Loucy (cell line): ENCODE results near the gene KRT8.

Source experiments
- H2AFZ ChIP-seq: fragments of 200-600 bp; sonication (generic); 2 replicates; pipeline ENCODE4 v1.6.0; 2016; ENCODE audit warnings: antibody characterized with exemption, mild to moderate bottlenecking, low read length, moderate library complexity
- H3F3A ChIP-seq: fragments of 200-600 bp; 2 replicates; pipeline ENCODE4 v1.6.0; 2016; ENCODE audit warnings: antibody characterized with exemption, low read depth, mild to moderate bottlenecking
- H3K27me3 ChIP-seq: fragments of 200-600 bp; sonication (generic); 2 replicates; pipeline ENCODE4 v1.6.1; 2014; ENCODE audit warnings: low read length, mild to moderate bottlenecking; ENCODE audit not compliant: insufficient read depth, poor library complexity, severe bottlenecking
- H3K36me3 ChIP-seq: fragments of 200-600 bp; sonication (generic); 2 replicates; pipeline ENCODE4 v1.6.1; 2016; ENCODE audit warnings: low read length; ENCODE audit not compliant: insufficient read depth
- H3K4me1 ChIP-seq: fragments of 200-600 bp; sonication (generic); 2 replicates; pipeline ENCODE4 v1.5.1; 2014; ENCODE audit warnings: low read length, mild to moderate bottlenecking; ENCODE audit not compliant: insufficient read depth, poor library complexity, severe bottlenecking
- H3K4me2 ChIP-seq: fragments of 200-600 bp; sonication (generic); 2 replicates; pipeline ENCODE4 v1.6.0; 2014; ENCODE audit warnings: antibody characterized with exemption, low read length, low read depth, mild to moderate bottlenecking; ENCODE audit not compliant: poor library complexity, severe bottlenecking
- H3K4me3 ChIP-seq: fragments of 200-600 bp; sonication (generic); 2 replicates; pipeline ENCODE4 v1.5.1; 2014; ENCODE audit warnings: low read length, mild to moderate bottlenecking, mixed read lengths; ENCODE audit not compliant: poor library complexity, severe bottlenecking
- H3K79me2 ChIP-seq: fragments of 200-600 bp; sonication (generic); 2 replicates; pipeline ENCODE4 v1.6.1; 2014; ENCODE audit warnings: low read length; ENCODE audit not compliant: insufficient read depth
- H3K9ac ChIP-seq: fragments of 200-600 bp; sonication (generic); 2 replicates; pipeline ENCODE4 v1.6.0; 2014; ENCODE audit warnings: mild to moderate bottlenecking, low read depth, low read length, moderate library complexity; ENCODE audit not compliant: poor library complexity, severe bottlenecking
- H3K9me2 ChIP-seq: fragments of 200-600 bp; sonication (generic); replicated peaks from 2 replicates; pipeline ENCODE4 v1.6.1; 2016; ENCODE audit warnings: low read depth, low read length, mixed read lengths
- H3K9me3 ChIP-seq: fragments of 200-600 bp; sonication (generic); 2 replicates; pipeline ENCODE4 v1.6.1; 2014; ENCODE audit warnings: mild to moderate bottlenecking, antibody characterized with exemption, low read length, low read depth; ENCODE audit not compliant: insufficient read depth
- H4K20me1 ChIP-seq: fragments of 200-600 bp; sonication (generic); 2 replicates; pipeline ENCODE4 v1.6.0; 2014; ENCODE audit warnings: antibody characterized with exemption, low read length, mild to moderate bottlenecking; ENCODE audit not compliant: insufficient read depth, poor library complexity, severe bottlenecking
- CTCF ChIP-seq: fragments of 200-600 bp; sonication (generic); conservative IDR thresholded peaks from 2 replicates; pipeline ENCODE4 v1.5.1; 2014; ENCODE audit warnings: mild to moderate bottlenecking, antibody characterized with exemption, low read length
- EZH2phosphoT487 ChIP-seq: fragments of 200-600 bp; IDR thresholded peaks from 2 replicates; pipeline ENCODE4 v1.6.1; 2018; ENCODE audit warnings: antibody characterized with exemption, mild to moderate bottlenecking, moderate library complexity, borderline replicate concordance

KRT8 gene

GRCh38 chr12:52850681-52851080, 54.2 kb downstream of the KRT8 start:
- Histone ChIP-seq H3K36me3 (no peaks in the 10 kb centered on the region), H3K9me2 (no peaks in the 10 kb centered on the region), H3K4me2 (no peak overlapping the region), H3F3A (no peaks in the 10 kb centered on the region), H3K27me3 (no peaks in the 10 kb centered on the region), H4K20me1 (no peaks in the 10 kb centered on the region), H3K79me2 (no peaks in the 10 kb centered on the region), H3K9me3 (no peaks in the 10 kb centered on the region), H3K9ac (no peak overlapping the region), H3K4me3 (no peak overlapping the region), H3K4me1 (no peaks in the 10 kb centered on the region), H2AFZ (no peak overlapping the region)
- TF ChIP-seq EZH2phosphoT487 (no peak), CTCF (no peak)

GRCh38 chr12:52849511-52849910, 55.4 kb downstream of the KRT8 start:
- TF ChIP-seq CTCF (no peak), EZH2phosphoT487 (no peak)
- Histone ChIP-seq H4K20me1 (no peaks in the 10 kb centered on the region), H3K9me3 (no peaks in the 10 kb centered on the region), H3K4me2 (no peak overlapping the region), H3K79me2 (no peaks in the 10 kb centered on the region), H3K9ac (no peak overlapping the region), H2AFZ (no peak overlapping the region), H3K36me3 (no peaks in the 10 kb centered on the region), H3K4me3 (no peak overlapping the region), H3K27me3 (no peaks in the 10 kb centered on the region), H3F3A (no peaks in the 10 kb centered on the region), H3K9me2 (no peaks in the 10 kb centered on the region), H3K4me1 (no peaks in the 10 kb centered on the region)

- Histone ChIP-seq H3K27me3 (no peaks in the 10 kb centered on the region), H3K9me2 (no peaks in the 10 kb centered on the region), H3K4me2 (no peak within 1 kb of the TSS), H3K4me3 (no peak within 1 kb of the TSS), H2AFZ (no peak within 1 kb of the TSS), H3F3A (no peaks in the 10 kb centered on the region), H3K9ac (no peak within 1 kb of the TSS), H3K4me1 (no peaks in the 10 kb centered on the region), H4K20me1 (no peaks in the 10 kb centered on the region), H3K79me2 (no peaks in the 10 kb centered on the region), H3K36me3 (no peaks in the 10 kb centered on the region), H3K9me3 (no peaks in the 10 kb centered on the region)
- TF ChIP-seq EZH2phosphoT487: no peak
- TF ChIP-seq CTCF: no peak
These were observed 56.1 kb downstream of the KRT8 start, which contains the start of gene KRT78 for GRCh38 chr12:52848661-52849255. KRT78 (minus strand) TSS chr12:52848994; CDS start chr12:52848930, 64 bp downstream.
